Heart right ventricle (tissue), 16 donors: ENCODE data around the gene DMRT3. TPM values are rescaled to one million over a fixed set of nuclear protein-coding genes. Genes with fewer than 3 reads are reported as not detected.
A peak's percentile ranks its signal among the peaks of the same experiment; 100 is the strongest.

Experiments
- ATAC-seq, 8 donors: fragments of 200-7000 bp; cut with Tn5 transposase; one replicate each; pipeline ENCODE4 v1.9.1; 2020; ENCODE audit warnings: mild to moderate bottlenecking in 8 of 8, moderate library complexity in 8 of 8, moderate number of reproducible peaks in 1 of 8
- DNase-seq, 2 donors: peaks; one replicate each; pipeline ENCODE4 v3.0.0-alpha.2; 2020
- H3K27ac ChIP-seq, 10 donors: fragments of 200-600 bp; sonication (generic) in 2 of 10; one replicate each; pipeline versions ENCODE4 v1.5.0 to v1.8.0; 2020 to 2022; ENCODE audit warnings: mild to moderate bottlenecking in 3 of 10
- H3K27me3 ChIP-seq, 7 donors: fragments of 200-600 bp; one replicate each; pipeline ENCODE4 v1.8.0; 2021 to 2022; ENCODE audit warnings: mild to moderate bottlenecking in 2 of 7
- H3K36me3 ChIP-seq, 9 donors: fragments of 200-600 bp; sonication (generic) in 1 of 9; one replicate each; pipeline versions ENCODE4 v1.5.0 to v1.8.0; 2020 to 2022; ENCODE audit warnings: mild to moderate bottlenecking in 2 of 9
- H3K4me1 ChIP-seq, 9 donors: fragments of 200-600 bp; sonication (generic) in 1 of 9; one replicate each; pipeline versions ENCODE4 v1.5.0 to v1.8.0; 2020 to 2022; ENCODE audit warnings: mild to moderate bottlenecking in 4 of 9
- H3K4me3 ChIP-seq, 10 donors: fragments of 200-600 bp; sonication (generic) in 2 of 10; one replicate each; pipeline versions ENCODE4 v1.5.0 to v1.8.0; 2020 to 2022; ENCODE audit warnings: mild to moderate bottlenecking in 7 of 10, moderate library complexity in 2 of 10
- H3K9me3 ChIP-seq, 11 donors: fragments of 200-600 bp in 10 of 11; sonication (generic) in 2 of 11; one replicate each; pipeline versions ENCODE4 v1.5.0 to v1.8.0; 2013 to 2022; ENCODE audit warnings: mild to moderate bottlenecking in 2 of 11, control low read depth in 1 of 11, moderate library complexity in 1 of 11
- WGBS, 2 donors: extraction: QIAGEN DNeasy Blood & Tissue Kit; methylation state at CpG; one replicate each; pipeline ENCODE4 v1.1.7; 2013; ENCODE audit warnings: inconsistent platforms in 1 of 2; 5-methylcytosine and 5-hydroxymethylcytosine counted together
- intact Hi-C, 10 donors: fragments of 100-400 bp; cut with DNase I; formaldehyde crosslinking; loops; one replicate each; pipeline versions ENCODE4 v1.11.1 to v1.14.2; 2022
- polyA plus RNA-seq, 2 donors: library from polyadenylated mRNA; stranded (reverse); fragments of 200-250 nt; gene quantifications; one replicate each; pipeline ENCODE4 v1.2.3, GENCODE V29; 2013
- total RNA-seq, 10 donors: library from RNA; stranded (reverse); fragmentation: NEBNext Ultra II Directional in 3 of 10; extraction: Animal tissue kit (Norgen Biotek cat#: 25700) in 3 of 10; gene quantifications; one replicate each; pipeline versions ENCODE4 v1.2.1 to v1.2.4, GENCODE V29; 2021 to 2023
- TF ChIP-seq, protein P1 (sequence below), 9 donors: fragments of 200-600 bp; sonication (generic) in 2 of 9; IDR thresholded peaks; one replicate each; pipeline versions ENCODE4 v1.5.0 to v1.8.0; 2021 to 2022; ENCODE audit warnings: antibody characterized with exemption in 9 of 9, mild to moderate bottlenecking in 5 of 9, moderate library complexity in 1 of 9
- donor health status: Arrhythmogenic right ventricular cardiomyopathy.
- donor health status: ischemic (EF 13 %, LVEDD 7.1; RV severe dilation, severe dysfunction).
- donor health status: healthy with polysubstance abuse.
- donor health status: DM: no; HTN: yes; CAD: no.
- donor health status: DM: no; HTN: no; CAD: no.
- donor health status: ischemic (EF 25% LVEDD 6.9; RV normal size, moderate dysfunction).
- donor health status: ischemic (EF 25% LVEDD 5.7; RV mildly dilated, moderate dysfunction).
- donor health status: healthy.
- donor health status: DM: yes; HTN: yes; CAD: no.
- donor health status: Ischemic cardiomyopathy.
- donor health status: ischemic (EF 35%, LVEDD 5.7; RV mildly dilated, moderate dysfunction).
- donor health status: nonischemic (EF 11% LVEDD 7.7; RV severe dilation, severe dysfunction).
- donor health status: DM: yes; HTN: yes; CAD: no.
- donor health status: PGD.
- donor health status: ischemic (EF 29% LVEDD 5.4; RV normal size, mild dysfunction).
- donor health status: nonischemic (EF 23%, LVEDD 6.1; RV moderate dilation, normal function).

DMRT3 gene
- total and polyA plus RNA-seq, 12 donors = not detected

DNA sequence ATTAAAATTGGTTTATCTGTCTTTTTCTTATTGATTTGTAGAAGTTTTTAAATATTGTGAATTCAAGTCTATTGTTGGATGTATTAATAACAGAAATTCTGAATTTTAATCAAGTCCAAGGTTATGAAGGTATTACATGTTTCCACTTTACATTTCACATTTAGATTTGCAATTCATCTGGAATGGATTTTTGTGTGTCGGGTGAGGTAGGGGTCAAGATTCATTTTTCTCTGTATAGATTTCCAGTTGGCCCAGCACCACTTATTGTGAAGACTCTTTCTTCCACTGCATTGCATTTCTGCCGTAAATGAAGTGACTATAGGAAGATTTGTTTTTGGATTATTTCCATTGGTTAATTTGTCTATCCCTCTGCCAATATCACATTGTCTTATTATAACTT, 38.2 kb downstream of the DMRT3 start:
- WGBS, 2 donors = 88 to 97% methylated on average over 2 of the region's 2 CpGs
- Histone ChIP-seq H3K4me1 (peaks cover 0 to 6% (median 0%) of the 10 kb centered on the region in 9 donors), H3K9me3 (no peaks in the 10 kb centered on the region), H3K4me3 (no peak overlapping the region), H3K27ac (no peak overlapping the region), H3K27me3 (peaks cover 0 to 45% (median 19%) of the 10 kb centered on the region in 7 donors), H3K36me3 (no peaks in the 10 kb centered on the region)
- ATAC-seq (no peak), DNase-seq (no peak)
- TF ChIP-seq, protein P1, sequence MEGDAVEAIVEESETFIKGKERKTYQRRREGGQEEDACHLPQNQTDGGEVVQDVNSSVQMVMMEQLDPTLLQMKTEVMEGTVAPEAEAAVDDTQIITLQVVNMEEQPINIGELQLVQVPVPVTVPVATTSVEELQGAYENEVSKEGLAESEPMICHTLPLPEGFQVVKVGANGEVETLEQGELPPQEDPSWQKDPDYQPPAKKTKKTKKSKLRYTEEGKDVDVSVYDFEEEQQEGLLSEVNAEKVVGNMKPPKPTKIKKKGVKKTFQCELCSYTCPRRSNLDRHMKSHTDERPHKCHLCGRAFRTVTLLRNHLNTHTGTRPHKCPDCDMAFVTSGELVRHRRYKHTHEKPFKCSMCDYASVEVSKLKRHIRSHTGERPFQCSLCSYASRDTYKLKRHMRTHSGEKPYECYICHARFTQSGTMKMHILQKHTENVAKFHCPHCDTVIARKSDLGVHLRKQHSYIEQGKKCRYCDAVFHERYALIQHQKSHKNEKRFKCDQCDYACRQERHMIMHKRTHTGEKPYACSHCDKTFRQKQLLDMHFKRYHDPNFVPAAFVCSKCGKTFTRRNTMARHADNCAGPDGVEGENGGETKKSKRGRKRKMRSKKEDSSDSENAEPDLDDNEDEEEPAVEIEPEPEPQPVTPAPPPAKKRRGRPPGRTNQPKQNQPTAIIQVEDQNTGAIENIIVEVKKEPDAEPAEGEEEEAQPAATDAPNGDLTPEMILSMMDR (IDR thresholded peaks at IDR 0.05) = no peak
- intact Hi-C loops = loop anchor here in 2 of 10 donors (5.0 to 10.0 kb wide), 2 partner anchors 60 to 323 kb away; no protein-coding TSS in a partner anchor

DNA sequence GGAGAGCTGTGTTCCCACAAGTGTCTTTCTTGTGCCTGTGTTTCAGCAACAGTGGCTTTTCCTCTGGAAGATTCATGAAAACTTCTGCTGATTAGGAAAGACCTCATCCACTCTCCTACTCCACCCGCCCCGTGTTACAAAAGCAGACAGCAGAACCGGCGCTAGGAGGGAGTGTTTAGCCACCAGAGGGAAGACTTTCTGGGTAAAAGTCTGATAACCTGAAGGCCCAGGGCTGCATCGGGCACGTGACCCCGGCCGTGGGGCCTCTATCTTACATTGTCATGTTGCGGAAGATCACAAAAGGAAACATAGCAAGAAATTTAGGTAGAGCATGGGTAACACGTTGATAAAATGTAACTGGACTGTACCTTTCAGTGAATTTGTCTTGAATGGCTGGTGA, 41.7 kb downstream of the DMRT3 start:
- TF ChIP-seq, protein P1 (IDR thresholded peaks at IDR 0.05) = peak in 6 of 9 donors; percentile 24 to 45 (median 34)
- no peaks in the 10 kb centered on the region for H3K36me3 ChIP-seq
- no peak overlapping the region for H3K4me3 ChIP-seq
- intact Hi-C loops = loop anchor here in 2 of 10 donors (5.0 to 10.0 kb wide), 2 partner anchors 57 to 319 kb away; no protein-coding TSS in a partner anchor
- ATAC-seq (peak in 2 of 8 donors; percentile 28 to 59), DNase-seq (no peak)
- no peak overlapping the region for H3K27ac ChIP-seq
- peaks cover 0 to 59% (median 43%) of the 10 kb centered on the region in 7 donors for H3K27me3 ChIP-seq
- H3K9me3 ChIP-seq = peaks cover 0 to 14% (median 7%) of the 10 kb centered on the region in 11 donors
- no peaks in the 10 kb centered on the region for H3K4me1 ChIP-seq
- 13 to 16% methylated on average over 10 of the region's 10 CpGs for WGBS, 2 donors

DNA sequence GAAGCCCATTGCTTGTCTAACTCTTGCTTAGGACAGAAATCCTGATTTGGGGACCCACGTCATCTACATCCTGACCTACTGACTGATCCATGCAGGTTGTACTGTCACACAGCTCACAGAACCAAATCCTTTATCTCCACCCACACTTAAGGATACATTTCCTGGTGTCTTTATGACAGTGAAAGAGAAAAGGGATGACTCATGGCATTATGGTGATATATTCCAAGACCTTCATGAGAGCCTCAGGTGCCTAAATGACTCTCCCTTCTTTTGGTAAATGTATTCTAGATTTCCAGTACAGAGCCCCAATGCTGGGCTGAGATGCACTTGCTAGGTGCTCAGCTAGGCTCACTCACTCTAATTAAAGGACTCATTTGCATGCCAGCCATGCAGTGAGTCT, 47.7 kb downstream of the DMRT3 start:
- Histone ChIP-seq H3K9me3 (peaks cover 0 to 20% (median 8%) of the 10 kb centered on the region in 11 donors), H3K4me1 (no peaks in the 10 kb centered on the region), H3K27ac (no peak overlapping the region), H3K4me3 (no peak overlapping the region), H3K36me3 (no peaks in the 10 kb centered on the region), H3K27me3 (peaks cover 0 to 64% (median 47%) of the 10 kb centered on the region in 7 donors)
- ATAC-seq (no peak), DNase-seq (no peak)
- TF ChIP-seq, protein P1 (IDR thresholded peaks at IDR 0.05) = no peak
- intact Hi-C loops = no loop called here
- 80 to 88% methylated on average over 1 of the region's 1 CpG for WGBS, 2 donors

DNA sequence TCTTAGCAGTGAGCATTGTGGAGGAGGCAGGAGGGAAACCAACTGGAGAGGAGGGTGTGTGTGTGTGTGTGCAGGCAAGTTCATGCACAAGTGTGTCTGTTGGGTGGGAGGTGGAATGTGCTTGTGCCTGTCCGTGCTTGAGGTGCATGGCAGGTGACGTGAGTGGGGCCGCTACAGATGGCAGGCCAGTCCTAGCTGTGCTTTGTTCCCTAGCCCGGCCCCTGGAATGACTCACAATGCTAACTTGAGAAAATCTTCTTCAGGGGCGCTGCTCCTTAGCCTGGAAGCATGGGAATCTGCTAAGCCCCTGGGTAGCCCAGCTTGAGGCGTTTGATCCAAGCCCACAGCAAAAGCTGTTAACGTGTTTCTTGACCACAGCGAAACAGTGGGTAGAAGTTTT, 48.7 kb downstream of the DMRT3 start:
- intact Hi-C loops = no loop called here
- H3K36me3 ChIP-seq = no peaks in the 10 kb centered on the region
- H3K9me3 ChIP-seq = peaks cover 0 to 20% (median 8%) of the 10 kb centered on the region in 11 donors
- no peak for ATAC-seq
- H3K27me3 ChIP-seq = peaks cover 0 to 66% (median 44%) of the 10 kb centered on the region in 7 donors
- no peaks in the 10 kb centered on the region for H3K4me1 ChIP-seq
- DNase-seq = no peak
- TF ChIP-seq, protein P1 (IDR thresholded peaks at IDR 0.05) = no peak
- no peak overlapping the region for H3K27ac ChIP-seq
- WGBS, 2 donors = 42 to 64% methylated on average over 8 of the region's 8 CpGs
- H3K4me3 ChIP-seq = no peak overlapping the region
